WTC11 (cell line): ENCODE measurements around the gene ZNF724. TPM values are rescaled to one million over a fixed set of nuclear protein-coding genes. Genes with fewer than 3 reads are reported as not detected.

Experiments
- ATAC-seq: fragments of 200-7000 bp; cut with Tn5 transposase; 2 replicates; pipeline ENCODE4 v1.10.0; 2021; ENCODE audit warnings: mild to moderate bottlenecking, moderate library complexity
- CTCF ChIA-PET: fragments of 300-600 bp; sonication (Branson Sonifier 250); formaldehyde crosslinking; loops from one replicate; lab custom pipeline; 2021; ENCODE audit warnings: antibody characterized with exemption; lab: Charles Lee
- POLR2A ChIA-PET: fragments of 350-600 bp; sonication (Branson Sonifier 250); formaldehyde crosslinking; loops from one replicate; lab custom pipeline; 2021; ENCODE audit warnings: antibody characterized with exemption; lab: Charles Lee
- DNase-seq: peaks from one replicate; pipeline ENCODE4 v3.0.0; 2021; ENCODE audit warnings: low spot score
- H3K27ac Mint-ChIP-seq: 2 replicates; pipeline ENCODE4 v1.8.0; 2021; ENCODE audit warnings: mixed read lengths
- H3K27me3 Mint-ChIP-seq: 2 replicates; pipeline ENCODE4 v1.8.0; 2021; ENCODE audit warnings: low read depth, mild to moderate bottlenecking, moderate library complexity, mixed read lengths
- H3K36me3 Mint-ChIP-seq: 2 replicates; pipeline ENCODE4 v1.8.0; 2021; ENCODE audit warnings: mixed read lengths
- H3K4me1 Mint-ChIP-seq: 2 replicates; pipeline ENCODE4 v1.8.0; 2022; ENCODE audit warnings: mixed read lengths
- H3K4me3 Mint-ChIP-seq: 2 replicates; pipeline ENCODE4 v1.8.0; 2021; ENCODE audit warnings: mild to moderate bottlenecking, moderate library complexity, mixed read lengths
- H3K9me3 Mint-ChIP-seq: 2 replicates; pipeline ENCODE4 v1.8.0; 2021; ENCODE audit warnings: mixed read lengths
- CREM ChIP-seq: sonication (generic); formaldehyde crosslinking; IDR thresholded peaks from 2 replicates; pipeline ENCODE4 v1.8.1; 2022; ENCODE audit warnings: mild to moderate bottlenecking, missing genetic modification reagents, moderate library complexity
- ELF4 ChIP-seq: sonication (generic); formaldehyde crosslinking; IDR thresholded peaks from 2 replicates; pipeline ENCODE4 v1.8.1; 2022; ENCODE audit warnings: low read depth, mild to moderate bottlenecking, moderate library complexity, missing genetic modification reagents
- EMX1 ChIP-seq: fragments of 250-450 bp; sonication (Bioruptor Pico); IDR thresholded peaks from 2 replicates; pipeline ENCODE4 v1.8.0; 2021; ENCODE audit warnings: mild to moderate bottlenecking
- FOXJ3 ChIP-seq: sonication (generic); formaldehyde crosslinking; IDR thresholded peaks from 2 replicates; pipeline ENCODE4 v1.9.0; 2021; ENCODE audit warnings: missing genetic modification reagents, mild to moderate bottlenecking, borderline replicate concordance
- FOXK1 ChIP-seq: sonication (generic); formaldehyde crosslinking; IDR thresholded peaks from 2 replicates; pipeline ENCODE4 v1.8.0; 2022; ENCODE audit warnings: mild to moderate bottlenecking, moderate library complexity, missing genetic modification reagents
- GABPB1 ChIP-seq: sonication (generic); formaldehyde crosslinking; IDR thresholded peaks from 2 replicates; pipeline ENCODE4 v1.8.1; 2023; ENCODE audit warnings: mild to moderate bottlenecking, missing genetic modification reagents
- GTF2I ChIP-seq: fragments of 250-450 bp; sonication (Bioruptor Pico); conservative IDR thresholded peaks from 2 replicates; pipeline ENCODE4 v1.4.0; 2021; ENCODE audit warnings: mild to moderate bottlenecking
- JUN ChIP-seq: sonication (generic); formaldehyde crosslinking; IDR thresholded peaks from 2 replicates; pipeline ENCODE4 v1.8.0; 2023; ENCODE audit warnings: mild to moderate bottlenecking, missing genetic modification reagents
- MXD4 ChIP-seq: fragments of 250-450 bp; sonication (Bioruptor Pico); IDR thresholded peaks from 2 replicates; pipeline ENCODE4 v1.8.0; 2021; ENCODE audit warnings: mild to moderate bottlenecking, moderate library complexity, borderline replicate concordance
- NR1H2 ChIP-seq: sonication (generic); formaldehyde crosslinking; IDR thresholded peaks from 2 replicates; pipeline ENCODE4 v1.9.0; 2021; ENCODE audit warnings: mild to moderate bottlenecking, moderate library complexity, missing genetic modification reagents
- TEAD1 ChIP-seq: sonication (generic); formaldehyde crosslinking; IDR thresholded peaks from 2 replicates; pipeline ENCODE4 v1.8.0; 2022; ENCODE audit warnings: mild to moderate bottlenecking, missing genetic modification reagents
- TP53 ChIP-seq: sonication (generic); formaldehyde crosslinking; IDR thresholded peaks from 2 replicates; pipeline ENCODE4 v1.8.1; 2023; ENCODE audit warnings: mild to moderate bottlenecking, missing genetic modification reagents
- ZNF219 ChIP-seq: sonication (generic); formaldehyde crosslinking; IDR thresholded peaks from 2 replicates; pipeline ENCODE4 v1.8.0; 2023; ENCODE audit warnings: missing genetic modification reagents, mild to moderate bottlenecking, borderline replicate concordance
- total RNA-seq: library from RNA; stranded (reverse); gene quantifications from 3 replicates; pipeline ENCODE4 v1.2.3, GENCODE V29; 2021
- TF ChIP-seq, protein P1 (sequence below): sonication (generic); formaldehyde crosslinking; IDR thresholded peaks from 2 replicates; pipeline ENCODE4 v1.8.0; 2022; ENCODE audit warnings: mild to moderate bottlenecking, missing genetic modification reagents
- TF ChIP-seq, protein P2 (sequence below): sonication (generic); formaldehyde crosslinking; IDR thresholded peaks from 2 replicates; pipeline ENCODE4 v1.8.0; 2022; ENCODE audit warnings: missing genetic modification reagents
- TF ChIP-seq, protein P3 (sequence below): sonication (generic); formaldehyde crosslinking; IDR thresholded peaks from 2 replicates; pipeline ENCODE4 v1.8.1; 2023; ENCODE audit warnings: mild to moderate bottlenecking, missing genetic modification reagents
- TF ChIP-seq, protein P4 (sequence below): fragments of 250-450 bp; sonication (Bioruptor Pico); IDR thresholded peaks from 2 replicates; pipeline ENCODE4 v1.8.0; 2021; ENCODE audit warnings: mild to moderate bottlenecking
- TF ChIP-seq, protein P5 (sequence below): sonication (generic); formaldehyde crosslinking; IDR thresholded peaks from 2 replicates; pipeline ENCODE4 v1.8.1; 2023; ENCODE audit warnings: mild to moderate bottlenecking, missing genetic modification reagents, borderline replicate concordance
- TF ChIP-seq, protein P6 (sequence below): sonication (generic); formaldehyde crosslinking; IDR thresholded peaks from 2 replicates; pipeline ENCODE4 v1.8.1; 2022; ENCODE audit warnings: low read depth, missing genetic modification reagents, borderline replicate concordance

ZNF724 gene
- total RNA-seq, 1 experiment from 2014 or later: 59.0 TPM

DNA sequence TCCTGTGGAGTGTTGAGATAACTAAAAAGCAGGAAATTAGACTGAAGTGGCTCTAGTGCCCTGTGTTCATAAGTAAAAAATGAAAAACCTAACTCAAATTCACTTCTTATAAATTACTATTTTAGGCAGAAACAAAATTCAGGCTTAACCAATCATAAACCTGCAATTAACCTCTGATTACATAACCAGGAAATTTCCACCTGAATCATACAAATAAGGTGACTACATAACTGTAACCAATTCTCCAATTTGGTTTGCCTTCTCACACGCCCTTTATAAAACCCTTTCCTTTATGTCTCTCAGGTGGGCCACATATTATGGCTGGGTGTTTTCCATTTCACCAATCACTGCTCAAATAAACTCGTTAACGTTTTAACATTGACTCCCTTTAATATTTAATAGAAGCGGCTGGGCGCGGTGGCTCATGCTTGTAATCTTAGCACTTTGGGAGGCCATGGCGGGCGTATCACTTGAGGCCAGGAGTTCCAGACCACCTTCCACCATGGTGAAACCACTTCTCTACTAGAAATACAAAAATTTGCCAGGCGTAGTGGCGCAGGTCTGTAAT lies 22.9 kb upstream of the ZNF724 start:
- ATAC-seq: no peak
- TF ChIP-seq GTF2I (CRISPR knock-in tag): no peak
- TF ChIP-seq ELF4 (CRISPR knock-in tag): no peak
- TF ChIP-seq, protein P1, sequence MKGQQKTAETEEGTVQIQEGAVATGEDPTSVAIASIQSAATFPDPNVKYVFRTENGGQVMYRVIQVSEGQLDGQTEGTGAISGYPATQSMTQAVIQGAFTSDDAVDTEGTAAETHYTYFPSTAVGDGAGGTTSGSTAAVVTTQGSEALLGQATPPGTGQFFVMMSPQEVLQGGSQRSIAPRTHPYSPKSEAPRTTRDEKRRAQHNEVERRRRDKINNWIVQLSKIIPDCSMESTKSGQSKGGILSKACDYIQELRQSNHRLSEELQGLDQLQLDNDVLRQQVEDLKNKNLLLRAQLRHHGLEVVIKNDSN (CRISPR knock-in tag): no peak
- TF ChIP-seq JUN (CRISPR knock-in tag): no peak
- no peak for TF ChIP-seq NR1H2 (CRISPR knock-in tag)
- no peak for TF ChIP-seq CREM (CRISPR knock-in tag)
- TF ChIP-seq TP53 (CRISPR knock-in tag): no peak
- TF ChIP-seq, protein P2, sequence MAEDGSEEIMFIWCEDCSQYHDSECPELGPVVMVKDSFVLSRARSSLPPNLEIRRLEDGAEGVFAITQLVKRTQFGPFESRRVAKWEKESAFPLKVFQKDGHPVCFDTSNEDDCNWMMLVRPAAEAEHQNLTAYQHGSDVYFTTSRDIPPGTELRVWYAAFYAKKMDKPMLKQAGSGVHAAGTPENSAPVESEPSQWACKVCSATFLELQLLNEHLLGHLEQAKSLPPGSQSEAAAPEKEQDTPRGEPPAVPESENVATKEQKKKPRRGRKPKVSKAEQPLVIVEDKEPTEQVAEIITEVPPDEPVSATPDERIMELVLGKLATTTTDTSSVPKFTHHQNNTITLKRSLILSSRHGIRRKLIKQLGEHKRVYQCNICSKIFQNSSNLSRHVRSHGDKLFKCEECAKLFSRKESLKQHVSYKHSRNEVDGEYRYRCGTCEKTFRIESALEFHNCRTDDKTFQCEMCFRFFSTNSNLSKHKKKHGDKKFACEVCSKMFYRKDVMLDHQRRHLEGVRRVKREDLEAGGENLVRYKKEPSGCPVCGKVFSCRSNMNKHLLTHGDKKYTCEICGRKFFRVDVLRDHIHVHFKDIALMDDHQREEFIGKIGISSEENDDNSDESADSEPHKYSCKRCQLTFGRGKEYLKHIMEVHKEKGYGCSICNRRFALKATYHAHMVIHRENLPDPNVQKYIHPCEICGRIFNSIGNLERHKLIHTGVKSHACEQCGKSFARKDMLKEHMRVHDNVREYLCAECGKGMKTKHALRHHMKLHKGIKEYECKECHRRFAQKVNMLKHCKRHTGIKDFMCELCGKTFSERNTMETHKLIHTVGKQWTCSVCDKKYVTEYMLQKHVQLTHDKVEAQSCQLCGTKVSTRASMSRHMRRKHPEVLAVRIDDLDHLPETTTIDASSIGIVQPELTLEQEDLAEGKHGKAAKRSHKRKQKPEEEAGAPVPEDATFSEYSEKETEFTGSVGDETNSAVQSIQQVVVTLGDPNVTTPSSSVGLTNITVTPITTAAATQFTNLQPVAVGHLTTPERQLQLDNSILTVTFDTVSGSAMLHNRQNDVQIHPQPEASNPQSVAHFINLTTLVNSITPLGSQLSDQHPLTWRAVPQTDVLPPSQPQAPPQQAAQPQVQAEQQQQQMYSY (CRISPR knock-in tag): no peak
- POLR2A ChIA-PET: interaction anchor here (0.6 to 2.2 kb wide), 13 partner anchors 8 to 334 kb away, joined by 3 to 42 read pairs (median 5); partner anchors contain the start of genes ZNF724 and ZNF730
- peak overlapping the region; percentile 90 for H3K4me3 Mint-ChIP-seq
- H3K27me3 Mint-ChIP-seq: no peaks in the 10 kb centered on the region
- peak overlapping the region; percentile 91 for H3K27ac Mint-ChIP-seq
- H3K36me3 Mint-ChIP-seq: peaks cover 37% of the 10 kb centered on the region
- no peaks in the 10 kb centered on the region for H3K9me3 Mint-ChIP-seq
- CTCF ChIA-PET: interaction anchor here (0.5 to 1.5 kb wide), 8 partner anchors 9 to 1568 kb away, joined by 3 to 7 read pairs (median 4); partner anchors contain the start of gene ZNF724
- DNase-seq: no peak
- H3K4me1 Mint-ChIP-seq: peaks cover 28% of the 10 kb centered on the region

DNA sequence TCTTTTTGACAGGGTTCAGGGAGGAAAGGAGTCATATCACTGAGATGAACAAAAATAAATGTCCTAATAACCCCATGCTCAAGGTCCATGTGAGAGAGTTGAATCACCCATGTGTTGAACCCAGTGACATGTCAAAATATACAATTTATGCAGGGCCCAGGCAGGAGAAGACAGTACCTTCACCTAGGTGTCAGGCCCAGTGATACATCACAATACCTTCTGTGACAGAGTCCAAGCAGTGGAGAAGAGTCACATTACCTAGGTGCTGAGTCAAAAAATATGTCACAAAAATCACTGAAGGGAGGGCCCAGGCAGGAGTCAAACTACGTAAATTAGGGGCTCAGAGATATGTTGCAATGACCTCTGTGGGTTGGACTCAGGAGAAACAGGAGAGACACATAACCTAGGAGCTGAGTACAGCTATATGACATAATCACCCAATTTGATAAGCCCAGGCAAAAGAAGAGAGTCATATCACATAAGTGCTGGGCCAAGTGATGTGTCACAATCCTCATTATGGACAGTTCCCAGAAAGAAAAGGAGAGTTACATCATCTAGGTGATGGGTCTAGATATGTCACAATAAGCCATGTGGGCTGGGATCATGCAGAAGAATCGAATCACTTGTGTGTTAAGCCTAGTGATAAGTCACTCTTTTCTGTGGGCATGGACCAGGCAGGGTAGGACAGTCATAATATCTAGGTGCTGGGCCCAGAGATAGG lies 13.8 kb upstream of the ZNF724 start:
- no peaks in the 10 kb centered on the region for H3K27me3 Mint-ChIP-seq
- ChIA-PET POLR2A (interaction anchor here (0.6 to 1.6 kb wide), 2 partner anchors 10 kb away, joined by 3 to 9 read pairs; no protein-coding TSS in a partner anchor), CTCF (interaction anchor here (1.2 kb wide), 1 partner anchor 81 kb away, joined by 3 read pairs; no protein-coding TSS in a partner anchor)

DNA sequence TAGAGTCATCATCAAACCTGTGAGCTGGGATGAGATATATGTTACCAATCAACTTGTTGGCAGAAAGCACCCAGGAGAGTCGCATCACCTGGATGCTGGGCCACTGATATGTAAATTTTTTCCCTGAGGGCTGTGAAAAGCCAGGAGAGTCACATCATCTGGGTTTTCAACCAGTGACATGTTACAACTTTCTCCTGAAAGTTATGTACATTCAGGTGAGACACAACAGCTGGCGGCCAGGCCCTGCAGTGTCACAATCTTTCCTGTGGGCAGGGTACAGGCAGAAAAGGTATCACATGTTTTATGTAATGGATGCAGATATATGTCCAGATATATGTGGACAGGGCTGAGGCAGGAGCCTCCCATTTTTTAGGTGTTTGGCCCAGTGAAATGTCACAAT lies 13.2 kb upstream of the ZNF724 start:
- CTCF ChIA-PET: no interaction called here
- Mint-ChIP-seq H3K36me3 (peaks cover 73% of the 10 kb centered on the region), H3K27me3 (no peaks in the 10 kb centered on the region), H3K4me1 (no peaks in the 10 kb centered on the region), H3K9me3 (no peaks in the 10 kb centered on the region), H3K27ac (no peak overlapping the region), H3K4me3 (no peak overlapping the region)
- DNase-seq: no peak
- no peak for ATAC-seq
- POLR2A ChIA-PET: interaction anchor here (0.6 kb wide), 1 partner anchor 10 kb away, joined by 3 read pairs; no protein-coding TSS in a partner anchor
- TF ChIP-seq, protein P3, sequence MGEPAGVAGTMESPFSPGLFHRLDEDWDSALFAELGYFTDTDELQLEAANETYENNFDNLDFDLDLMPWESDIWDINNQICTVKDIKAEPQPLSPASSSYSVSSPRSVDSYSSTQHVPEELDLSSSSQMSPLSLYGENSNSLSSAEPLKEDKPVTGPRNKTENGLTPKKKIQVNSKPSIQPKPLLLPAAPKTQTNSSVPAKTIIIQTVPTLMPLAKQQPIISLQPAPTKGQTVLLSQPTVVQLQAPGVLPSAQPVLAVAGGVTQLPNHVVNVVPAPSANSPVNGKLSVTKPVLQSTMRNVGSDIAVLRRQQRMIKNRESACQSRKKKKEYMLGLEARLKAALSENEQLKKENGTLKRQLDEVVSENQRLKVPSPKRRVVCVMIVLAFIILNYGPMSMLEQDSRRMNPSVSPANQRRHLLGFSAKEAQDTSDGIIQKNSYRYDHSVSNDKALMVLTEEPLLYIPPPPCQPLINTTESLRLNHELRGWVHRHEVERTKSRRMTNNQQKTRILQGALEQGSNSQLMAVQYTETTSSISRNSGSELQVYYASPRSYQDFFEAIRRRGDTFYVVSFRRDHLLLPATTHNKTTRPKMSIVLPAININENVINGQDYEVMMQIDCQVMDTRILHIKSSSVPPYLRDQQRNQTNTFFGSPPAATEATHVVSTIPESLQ (CRISPR knock-in tag): no peak
- TF ChIP-seq, protein P4, sequence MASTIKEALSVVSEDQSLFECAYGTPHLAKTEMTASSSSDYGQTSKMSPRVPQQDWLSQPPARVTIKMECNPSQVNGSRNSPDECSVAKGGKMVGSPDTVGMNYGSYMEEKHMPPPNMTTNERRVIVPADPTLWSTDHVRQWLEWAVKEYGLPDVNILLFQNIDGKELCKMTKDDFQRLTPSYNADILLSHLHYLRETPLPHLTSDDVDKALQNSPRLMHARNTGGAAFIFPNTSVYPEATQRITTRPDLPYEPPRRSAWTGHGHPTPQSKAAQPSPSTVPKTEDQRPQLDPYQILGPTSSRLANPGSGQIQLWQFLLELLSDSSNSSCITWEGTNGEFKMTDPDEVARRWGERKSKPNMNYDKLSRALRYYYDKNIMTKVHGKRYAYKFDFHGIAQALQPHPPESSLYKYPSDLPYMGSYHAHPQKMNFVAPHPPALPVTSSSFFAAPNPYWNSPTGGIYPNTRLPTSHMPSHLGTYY: no peak
- TF ChIP-seq GABPB1 (CRISPR knock-in tag): no peak
- no peak for TF ChIP-seq MXD4 (CRISPR knock-in tag)
- TF ChIP-seq ZNF219 (CRISPR knock-in tag): no peak
- no peak for TF ChIP-seq NR1H2 (CRISPR knock-in tag)
- TF ChIP-seq, protein P5, sequence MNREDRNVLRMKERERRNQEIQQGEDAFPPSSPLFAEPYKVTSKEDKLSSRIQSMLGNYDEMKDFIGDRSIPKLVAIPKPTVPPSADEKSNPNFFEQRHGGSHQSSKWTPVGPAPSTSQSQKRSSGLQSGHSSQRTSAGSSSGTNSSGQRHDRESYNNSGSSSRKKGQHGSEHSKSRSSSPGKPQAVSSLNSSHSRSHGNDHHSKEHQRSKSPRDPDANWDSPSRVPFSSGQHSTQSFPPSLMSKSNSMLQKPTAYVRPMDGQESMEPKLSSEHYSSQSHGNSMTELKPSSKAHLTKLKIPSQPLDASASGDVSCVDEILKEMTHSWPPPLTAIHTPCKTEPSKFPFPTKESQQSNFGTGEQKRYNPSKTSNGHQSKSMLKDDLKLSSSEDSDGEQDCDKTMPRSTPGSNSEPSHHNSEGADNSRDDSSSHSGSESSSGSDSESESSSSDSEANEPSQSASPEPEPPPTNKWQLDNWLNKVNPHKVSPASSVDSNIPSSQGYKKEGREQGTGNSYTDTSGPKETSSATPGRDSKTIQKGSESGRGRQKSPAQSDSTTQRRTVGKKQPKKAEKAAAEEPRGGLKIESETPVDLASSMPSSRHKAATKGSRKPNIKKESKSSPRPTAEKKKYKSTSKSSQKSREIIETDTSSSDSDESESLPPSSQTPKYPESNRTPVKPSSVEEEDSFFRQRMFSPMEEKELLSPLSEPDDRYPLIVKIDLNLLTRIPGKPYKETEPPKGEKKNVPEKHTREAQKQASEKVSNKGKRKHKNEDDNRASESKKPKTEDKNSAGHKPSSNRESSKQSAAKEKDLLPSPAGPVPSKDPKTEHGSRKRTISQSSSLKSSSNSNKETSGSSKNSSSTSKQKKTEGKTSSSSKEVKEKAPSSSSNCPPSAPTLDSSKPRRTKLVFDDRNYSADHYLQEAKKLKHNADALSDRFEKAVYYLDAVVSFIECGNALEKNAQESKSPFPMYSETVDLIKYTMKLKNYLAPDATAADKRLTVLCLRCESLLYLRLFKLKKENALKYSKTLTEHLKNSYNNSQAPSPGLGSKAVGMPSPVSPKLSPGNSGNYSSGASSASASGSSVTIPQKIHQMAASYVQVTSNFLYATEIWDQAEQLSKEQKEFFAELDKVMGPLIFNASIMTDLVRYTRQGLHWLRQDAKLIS (CRISPR knock-in tag): no peak

More for the DNA sequence above, 13.8 kb upstream of the ZNF724 start:
- H3K36me3 Mint-ChIP-seq: peaks cover 72% of the 10 kb centered on the region
- no peaks in the 10 kb centered on the region for H3K9me3 Mint-ChIP-seq
- TF ChIP-seq, protein P6, sequence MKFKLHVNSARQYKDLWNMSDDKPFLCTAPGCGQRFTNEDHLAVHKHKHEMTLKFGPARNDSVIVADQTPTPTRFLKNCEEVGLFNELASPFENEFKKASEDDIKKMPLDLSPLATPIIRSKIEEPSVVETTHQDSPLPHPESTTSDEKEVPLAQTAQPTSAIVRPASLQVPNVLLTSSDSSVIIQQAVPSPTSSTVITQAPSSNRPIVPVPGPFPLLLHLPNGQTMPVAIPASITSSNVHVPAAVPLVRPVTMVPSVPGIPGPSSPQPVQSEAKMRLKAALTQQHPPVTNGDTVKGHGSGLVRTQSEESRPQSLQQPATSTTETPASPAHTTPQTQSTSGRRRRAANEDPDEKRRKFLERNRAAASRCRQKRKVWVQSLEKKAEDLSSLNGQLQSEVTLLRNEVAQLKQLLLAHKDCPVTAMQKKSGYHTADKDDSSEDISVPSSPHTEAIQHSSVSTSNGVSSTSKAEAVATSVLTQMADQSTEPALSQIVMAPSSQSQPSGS: no peak
- TF ChIP-seq EMX1 (no peak), FOXK1 (no peak), TEAD1 (no peak), FOXJ3 (CRISPR knock-in tag) (no peak)
- no peak overlapping the region for H3K4me3 Mint-ChIP-seq
- ATAC-seq (no peak), DNase-seq (no peak)
- H3K4me1 Mint-ChIP-seq: no peaks in the 10 kb centered on the region
- no peak overlapping the region for H3K27ac Mint-ChIP-seq
